B cell (primary cell): ENCODE results near the gene TTC13. TPM values are rescaled to one million over a fixed set of nuclear protein-coding genes. Genes with fewer than 3 reads are reported as not detected.
A peak's percentile ranks its signal among the peaks of the same experiment; 100 is the strongest.

Experiments used
- ATAC-seq: fragments of 200-7000 bp; cut with Tn5 transposase; one replicate; pipeline ENCODE4 v1.10.0; 2021; ENCODE audit warnings: low read depth, mild to moderate bottlenecking, moderate number of reproducible peaks, moderate library complexity
- CTCF ChIA-PET: fragments of 350-600 bp; sonication (Branson Sonifier 250); formaldehyde crosslinking; loops from one replicate; lab custom pipeline; 2021; ENCODE audit warnings: antibody characterized with exemption, inconsistent platforms; lab: Charles Lee
- POLR2A ChIA-PET: fragments of 350-600 bp; sonication (Branson Sonifier 250); formaldehyde crosslinking; loops from one replicate; lab custom pipeline; 2021; ENCODE audit warnings: antibody characterized with exemption; lab: Charles Lee
- DNase-seq: peaks from one replicate; pipeline ENCODE4 v3.0.0; 2013
- H2AFZ ChIP-seq: 2 replicates; pipeline ENCODE4 v1.6.1; 2012; ENCODE audit warnings: mild to moderate bottlenecking, low read depth, low read length; ENCODE audit not compliant: insufficient read depth, poor library complexity, severe bottlenecking
- H3K27ac ChIP-seq, 2 donors: 1 replicate in 1 of 2; 2 replicates in 1 of 2; pipeline ENCODE4 v1.5.1; 2012 to 2013; ENCODE audit warnings: low read length in 2 of 2, mild to moderate bottlenecking in 2 of 2, moderate library complexity in 1 of 2
- H3K27me3 ChIP-seq, 4 experiments: fragments of 200-600 bp in 1 of 4; sonication (generic) in 1 of 4; replicated peaks in 1 of 4; 1 replicate in 2 of 4; 2 replicates in 2 of 4; pipeline versions ENCODE4 v1.6.1 to v1.7.0; 2013 to 2016; ENCODE audit warnings: low read length in 3 of 4, mild to moderate bottlenecking in 2 of 4, mixed read lengths in 1 of 4, moderate library complexity in 1 of 4; ENCODE audit not compliant: insufficient read depth in 4 of 4, control insufficient read depth in 3 of 4; ENCODE audit errors: control extremely low read depth in 1 of 4
- H3K36me3 ChIP-seq, 2 experiments: replicated peaks in 1 of 2; 1 replicate in 1 of 2; 2 replicates in 1 of 2; pipeline versions ENCODE4 v1.6.1 to v1.7.1; 2013; ENCODE audit warnings: low read length in 1 of 2; ENCODE audit not compliant: insufficient read depth in 2 of 2, control insufficient read depth in 1 of 2; ENCODE audit errors: control extremely low read depth in 1 of 2, extremely low read depth in 1 of 2
- H3K4me1 ChIP-seq, 2 donors: fragments of 200-600 bp in 1 of 2; sonication (generic) in 1 of 2; 1 replicate in 1 of 2; 2 replicates in 1 of 2; pipeline versions ENCODE4 v1.5.1 to v1.6.1; 2013 to 2017; ENCODE audit warnings: low read length in 2 of 2; ENCODE audit not compliant: control insufficient read depth in 2 of 2, insufficient read depth in 2 of 2
- H3K4me2 ChIP-seq: replicated peaks from 2 replicates; pipeline ENCODE3; 2012; ENCODE audit warnings: mild to moderate bottlenecking, low read depth, low read length; ENCODE audit not compliant: poor library complexity, severe bottlenecking
- H3K4me3 ChIP-seq, 5 experiments: fragments of 200-600 bp in 1 of 5; sonication (generic) in 1 of 5; 1 replicate in 3 of 5; 2 replicates in 2 of 5; pipeline versions ENCODE4 v1.5.1 to v1.7.0; 2011 to 2016; ENCODE audit warnings: low read length in 4 of 5, mild to moderate bottlenecking in 4 of 5, low read depth in 2 of 5, control low read depth in 1 of 5, moderate library complexity in 1 of 5; ENCODE audit not compliant: insufficient read depth in 1 of 5; ENCODE audit errors: control extremely low read depth in 1 of 5, extremely low read depth in 1 of 5
- H3K79me2 ChIP-seq: fragments of 200-600 bp; sonication (generic); one replicate; pipeline ENCODE4 v1.6.0; 2016; ENCODE audit warnings: low read length; ENCODE audit not compliant: control insufficient read depth, insufficient read depth
- H3K9ac ChIP-seq: fragments of 200-600 bp; sonication (generic); 2 replicates; pipeline ENCODE4 v1.6.1; 2017; ENCODE audit warnings: mild to moderate bottlenecking, low read length, moderate library complexity
- H3K9me3 ChIP-seq, 3 donors: one replicate each; pipeline versions ENCODE4 v1.6.1 to v1.7.1; 2013; ENCODE audit warnings: low read length in 2 of 3; ENCODE audit not compliant: control insufficient read depth in 2 of 3, insufficient read depth in 1 of 3; ENCODE audit errors: control extremely low read depth in 1 of 3
- H4K20me1 ChIP-seq: 2 replicates; pipeline ENCODE4 v1.6.0; 2012; ENCODE audit warnings: mild to moderate bottlenecking, low read length; ENCODE audit not compliant: insufficient read depth, control insufficient read depth, poor library complexity, severe bottlenecking
- H3K27ac Mint-ChIP-seq: one replicate; pipeline ENCODE4 v1.8.0; 2021; ENCODE audit warnings: mixed read lengths
- H3K27me3 Mint-ChIP-seq: one replicate; pipeline ENCODE4 v1.8.0; 2021; ENCODE audit warnings: mixed read lengths
- H3K4me1 Mint-ChIP-seq: one replicate; pipeline ENCODE4 v1.8.0; 2021; ENCODE audit warnings: mixed read lengths
- H3K4me3 Mint-ChIP-seq: one replicate; pipeline ENCODE4 v1.8.0; 2021; ENCODE audit warnings: mixed read lengths
- H3K9me3 Mint-ChIP-seq: one replicate; pipeline ENCODE4 v1.8.0; 2022; ENCODE audit warnings: mixed read lengths; ENCODE audit not compliant: insufficient read depth
- CTCF ChIP-seq: fragments of 200-600 bp; IDR thresholded peaks from one replicate; pipeline ENCODE4 v1.8.0; 2022; ENCODE audit warnings: antibody characterized with exemption, mild to moderate bottlenecking
- EZH2 ChIP-seq: IDR thresholded peaks from 2 replicates; pipeline ENCODE4 v1.6.1; 2012; ENCODE audit warnings: borderline replicate concordance, low read depth, mild to moderate bottlenecking, moderate library complexity, low read length; ENCODE audit not compliant: insufficient read depth, poor library complexity, severe bottlenecking
- WGBS: methylation state at CpG from one replicate; pipeline ENCODE4 v1.1.5; 2013; ENCODE audit warnings: missing lambda C conversion rate; ENCODE audit not compliant: insufficient coverage; 5-methylcytosine and 5-hydroxymethylcytosine counted together
- intact Hi-C: fragments of 100-400 bp; cut with micrococcal nuclease; formaldehyde crosslinking; loops from one replicate; pipeline ENCODE4 v1.10.0; 2022
- polyA plus RNA-seq: library from polyadenylated mRNA; depleted of rRNA; stranded (reverse); fragments of >200 nt; gene quantifications from 2 replicates; pipeline ENCODE4 v1.2.3, GENCODE V29; 2012
- total RNA-seq, 2 donors: library from RNA; stranded (reverse); fragments of 120-200 nt in 1 of 2; gene quantifications; 1 replicate in 1 of 2; 2 replicates in 1 of 2; pipeline versions ENCODE4 v1.2.3 to v1.2.4, GENCODE V29; 2013 to 2022

Gene TTC13
- total and polyA plus RNA-seq, 2 donors (not counting 1 experiment from before 2014, with no cell fraction given) = 33.9 to 55.0 TPM

- ATAC-seq = peak; percentile 76
- peak; percentile 66 for DNase-seq
- Histone ChIP-seq H3K4me3 (peak overlapping the region in 2 of 5 experiments; percentile 16 to 42), H2AFZ (peak overlapping the region; percentile 24), H3K9ac (peak overlapping the region; percentile 21), H3K9me3 (no peaks in the 10 kb centered on the region), H4K20me1 (peaks cover 22% of the 10 kb centered on the region), H3K27me3 (no peaks in the 10 kb centered on the region), H3K79me2 (peaks cover 83% of the 10 kb centered on the region), H3K4me2 (peak overlapping the region; percentile 64), H3K4me1 (peaks cover 34 to 61% of the 10 kb centered on the region in 2 donors), H3K27ac (peak overlapping the region; percentile 19 to 51), H3K36me3 (peaks cover 0 to 5% of the 10 kb centered on the region in 2 experiments)
- Mint-ChIP-seq H3K27me3 (no peaks in the 10 kb centered on the region), H3K27ac (peak overlapping the region; percentile 91), H3K4me3 (peak overlapping the region; percentile 70), H3K9me3 (no peaks in the 10 kb centered on the region), H3K4me1 (peaks cover 68% of the 10 kb centered on the region)
- TF ChIP-seq CTCF (no peak), EZH2 (no peak)
- ChIA-PET CTCF (interaction anchor here (0.9 to 2.8 kb wide), 4 partner anchors 13 to 241 kb away, joined by 3 to 11 read pairs (median 3); no protein-coding TSS in a partner anchor), POLR2A (interaction anchor here (1.0 kb wide), 1 partner anchor 24 kb away, joined by 5 read pairs; no protein-coding TSS in a partner anchor)
- WGBS = 0% methylated on average over 1 of the region's 1 CpG
- intact Hi-C loops = loop anchor here (2.0 kb wide), 1 partner anchor 16 kb away; no protein-coding TSS in a partner anchor
Measured at GRCh38 chr1:230972855-230973271, 5.8 kb downstream of the TTC13 start.

- intact Hi-C loops = loop anchor here (2.0 kb wide), 1 partner anchor 15 kb away; no protein-coding TSS in a partner anchor
- Mint-ChIP-seq H3K4me1 (peaks cover 58% of the 10 kb centered on the region), H3K4me3 (no peak overlapping the region), H3K27ac (peak overlapping the region; percentile 91), H3K27me3 (no peaks in the 10 kb centered on the region), H3K9me3 (no peaks in the 10 kb centered on the region)
- ChIA-PET POLR2A (no interaction called here), CTCF (interaction anchor here (1.1 to 2.8 kb wide), 3 partner anchors 9 to 119 kb away, joined by 3 to 11 read pairs (median 3); no protein-coding TSS in a partner anchor)
- no peaks in the 10 kb centered on the region for H3K27me3 ChIP-seq
- no peak overlapping the region for H2AFZ ChIP-seq
- no peak overlapping the region for H3K9ac ChIP-seq
- H3K79me2 ChIP-seq = peaks cover 87% of the 10 kb centered on the region
- ATAC-seq (no peak), DNase-seq (no peak)
- peaks cover 30 to 50% of the 10 kb centered on the region in 2 donors for H3K4me1 ChIP-seq
- peaks cover 26% of the 10 kb centered on the region for H4K20me1 ChIP-seq
- peak overlapping the region; percentile 64 for H3K4me2 ChIP-seq
- peaks cover 0 to 5% of the 10 kb centered on the region in 2 experiments for H3K36me3 ChIP-seq
- H3K27ac ChIP-seq = peak overlapping the region in 1 of 2 donors; percentile 51
- H3K9me3 ChIP-seq = no peaks in the 10 kb centered on the region
- TF ChIP-seq CTCF (no peak), EZH2 (no peak)
- H3K4me3 ChIP-seq = no peak overlapping the region
Measured at GRCh38 chr1:230971771-230972170, 6.9 kb downstream of the TTC13 start.
